Fibroblast of skin of left biceps (primary cell): ENCODE results near the gene ATG5.

ENCODE experiments used
- DNase-seq, 2 experiments: peaks; one replicate each; pipeline ENCODE4 v3.0.0-alpha.2; 2013; ENCODE audit warnings: low read depth in 2 of 2

The ATG5 gene

GRCh38 chr6:106223300-106223930 is 102.1 kb downstream of the ATG5 start:
- DNase-seq = peak; percentile 37 to 38

- no peak for DNase-seq
Observed at GRCh38 chr6:106220485-106220884, 105.1 kb downstream of the ATG5 start.

- DNase-seq = no peak
Observed at GRCh38 chr6:106216527-106216926, 109.0 kb downstream of the ATG5 start.

- DNase-seq = no peak
Observed at GRCh38 chr6:106215608-106216007, 110.0 kb downstream of the ATG5 start.

GRCh38 chr6:106214531-106214930 is 111.0 kb downstream of the ATG5 start:
- no peak for DNase-seq

- no peak for DNase-seq
Observed at GRCh38 chr6:106213660-106214289, 111.8 kb downstream of the ATG5 start.

- no peak for DNase-seq
Observed at GRCh38 chr6:106212576-106212975, 113.0 kb downstream of the ATG5 start.

GRCh38 chr6:106206905-106207304 is 118.7 kb downstream of the ATG5 start:
- DNase-seq = no peak

GRCh38 chr6:106204961-106205360 is 120.6 kb downstream of the ATG5 start:
- DNase-seq = no peak

GRCh38 chr6:106199998-106200397 is 125.6 kb downstream of the ATG5 start:
- peak; percentile 84 to 86 for DNase-seq

GRCh38 chr6:106199331-106199730 is 126.2 kb downstream of the ATG5 start:
- DNase-seq = no peak

- no peak for DNase-seq
Observed at GRCh38 chr6:106197441-106197840, 128.1 kb downstream of the ATG5 start.

GRCh38 chr6:106194949-106195921 is 130.3 kb downstream of the ATG5 start:
- no peak for DNase-seq

- DNase-seq = peak; percentile 70 to 72
Observed at GRCh38 chr6:106192824-106193223, 132.7 kb downstream of the ATG5 start.

GRCh38 chr6:106188104-106188794 is 137.3 kb downstream of the ATG5 start:
- no peak for DNase-seq

- DNase-seq = no peak
Observed at GRCh38 chr6:106187424-106187982, 138.1 kb downstream of the ATG5 start.

- no peak for DNase-seq
Observed at GRCh38 chr6:106186714-106187113, 138.8 kb downstream of the ATG5 start.

- no peak for DNase-seq
Observed at GRCh38 chr6:106186172-106186571, 139.4 kb downstream of the ATG5 start.

- no peak for DNase-seq
Observed at GRCh38 chr6:106185615-106186014, 139.9 kb downstream of the ATG5 start.

- DNase-seq = no peak
Observed at GRCh38 chr6:106184629-106185028, 140.9 kb downstream of the ATG5 start.

GRCh38 chr6:106183430-106183829 is 142.1 kb downstream of the ATG5 start:
- no peak for DNase-seq

GRCh38 chr6:106182455-106182854 is 143.1 kb downstream of the ATG5 start:
- DNase-seq = no peak
